GM12892 (cell line): Measurements from ENCODE around the gene CTXN3.

Source experiments
- POLR2A ChIP-seq: IDR thresholded peaks from 2 replicates; pipeline ENCODE4 v1.6.1; 2011; ENCODE audit warnings: low read depth, low read length, control low read depth
- POLR2AphosphoS5 ChIP-seq: IDR thresholded peaks from 2 replicates; pipeline ENCODE4 v1.6.1; 2011; ENCODE audit warnings: low read depth, low read length, control low read depth
- TAF1 ChIP-seq: IDR thresholded peaks from 2 replicates; pipeline ENCODE4 v1.6.1; 2011; ENCODE audit warnings: low read depth, mild to moderate bottlenecking, control low read depth, low read length, borderline replicate concordance

DNA sequence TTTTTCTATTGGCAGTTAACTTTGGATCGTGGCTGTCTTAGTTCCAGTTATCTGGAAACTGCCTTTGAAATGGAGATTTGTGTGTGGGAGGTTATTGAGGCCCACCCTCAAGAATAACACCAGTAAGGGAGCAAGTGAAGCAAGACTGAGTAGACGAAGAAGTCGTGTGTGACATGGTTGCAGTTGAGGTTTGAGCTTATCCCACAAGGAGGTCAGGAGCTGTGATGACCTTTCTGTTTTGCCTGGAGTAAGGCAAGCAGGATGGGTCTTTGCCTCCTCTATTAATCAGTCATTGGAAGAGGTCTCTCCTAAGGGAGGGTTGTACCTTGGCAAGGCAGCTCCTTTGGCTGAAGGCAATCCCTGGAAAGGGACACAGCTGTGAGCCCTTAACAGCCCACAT is 49.6 kb upstream of the CTXN3 start:
- no peak for TF ChIP-seq POLR2A
- TF ChIP-seq POLR2AphosphoS5: no peak
- no peak for TF ChIP-seq TAF1
